Stimulated activated CD4-positive, alpha-beta T cell treated with anti-CD3 and anti-CD28 coated beads, TNF-alpha, amount 100 ng/mL, for 1 hour (primary cell): ENCODE data around the gene PRDM2.

Source experiments
- DNase-seq, 3 donors: peaks; one replicate each; pipeline ENCODE4 v3.0.0-alpha.2; 2020; ENCODE audit warnings: low read depth in 3 of 3, low spot score in 1 of 3

The PRDM2 gene

GRCh38 chr1:13830616-13831280 is 130.8 kb downstream of the PRDM2 start:
- DNase-seq, result no peak

- DNase-seq, result no peak
Measured at GRCh38 chr1:13832100-13832499, 132.1 kb downstream of the PRDM2 start.

- DNase-seq, result no peak
Measured at GRCh38 chr1:13832536-13832935, 132.5 kb downstream of the PRDM2 start.

GRCh38 chr1:13836136-13836535 is 136.1 kb downstream of the PRDM2 start:
- no peak for DNase-seq

GRCh38 chr1:13836631-13837030 is 136.6 kb downstream of the PRDM2 start:
- DNase-seq, result no peak

GRCh38 chr1:13838236-13838635 is 138.2 kb downstream of the PRDM2 start:
- no peak for DNase-seq

GRCh38 chr1:13842497-13842896 is 142.5 kb downstream of the PRDM2 start:
- no peak for DNase-seq

GRCh38 chr1:13851726-13852125 is 151.7 kb downstream of the PRDM2 start:
- no peak for DNase-seq

GRCh38 chr1:13855554-13855953 is 155.6 kb downstream of the PRDM2 start:
- DNase-seq, result no peak

GRCh38 chr1:13860031-13860430 is 160.0 kb downstream of the PRDM2 start:
- no peak for DNase-seq

- DNase-seq, result no peak
Measured at GRCh38 chr1:13864760-13865159, 164.8 kb downstream of the PRDM2 start.

- no peak for DNase-seq
Measured at GRCh38 chr1:13865851-13866250, 165.9 kb downstream of the PRDM2 start.

- DNase-seq, result no peak
Measured at GRCh38 chr1:13867603-13868002, 167.6 kb downstream of the PRDM2 start.

- DNase-seq, result no peak
Measured at GRCh38 chr1:13869172-13869797, 169.3 kb downstream of the PRDM2 start.

- no peak for DNase-seq
Measured at GRCh38 chr1:13871413-13871812, 171.4 kb downstream of the PRDM2 start.

GRCh38 chr1:13871886-13872285 is 171.9 kb downstream of the PRDM2 start:
- DNase-seq, result no peak

- DNase-seq, result no peak
Measured at GRCh38 chr1:13873032-13873431, 173.0 kb downstream of the PRDM2 start.
